ENCODE results near the gene SNTA1.
"Not testable (repeated sequence)": the region's sequence is repeated elsewhere in the genome, so short reads cannot be mapped to it uniquely, and the experiment has no call there.

SNTA1 gene

GRCh38 chr20:33443512-33444239 is at the start of gene SNTA1:
TSS of gene SNTA1 (minus strand) at chr20:33443763. CDS start at chr20:33443620, 143 bp downstream.
- DNase-seq (ENCODE audit: low read depth): no peak

- no peak for DNase-seq (ENCODE audit: low read depth)
Observed at GRCh38 chr20:33490934-33491656, 47.5 kb upstream of the SNTA1 start.

GRCh38 chr20:33490023-33490933 is 46.7 kb upstream of the SNTA1 start, which contains the start of gene CBFA2T2:
TSS of gene CBFA2T2 (plus strand) at chr20:33490096. CDS start at chr20:33490268, 172 bp downstream.
- DNase-seq (ENCODE audit: low read depth): no peak

- DNase-seq (ENCODE audit: low read depth): peak; percentile 63
Observed at GRCh38 chr20:33489495-33490022, 46.0 kb upstream of the SNTA1 start.

GRCh38 chr20:33488661-33489494 is 45.3 kb upstream of the SNTA1 start:
- not testable (repeated sequence) for DNase-seq (ENCODE audit: low read depth)

- DNase-seq (ENCODE audit: low read depth): no peak
Observed at GRCh38 chr20:33488201-33488600, 44.6 kb upstream of the SNTA1 start.

GRCh38 chr20:33483186-33483585 is 39.6 kb upstream of the SNTA1 start:
- DNase-seq (ENCODE audit: low read depth): not testable (repeated sequence)

GRCh38 chr20:33482581-33482980 is 39.0 kb upstream of the SNTA1 start:
- no peak for DNase-seq (ENCODE audit: low read depth)

GRCh38 chr20:33481431-33481941 is 37.9 kb upstream of the SNTA1 start:
- DNase-seq (ENCODE audit: low read depth): no peak

- no peak for DNase-seq (ENCODE audit: low read depth)
Observed at GRCh38 chr20:33480048-33480447, 36.5 kb upstream of the SNTA1 start.

GRCh38 chr20:33477386-33478234 is 34.0 kb upstream of the SNTA1 start:
- DNase-seq (ENCODE audit: low read depth): no peak

- no peak for DNase-seq (ENCODE audit: low read depth)
Observed at GRCh38 chr20:33475381-33476152, 32.0 kb upstream of the SNTA1 start.

GRCh38 chr20:33474963-33475362 is 31.4 kb upstream of the SNTA1 start:
- DNase-seq (ENCODE audit: low read depth): no peak

GRCh38 chr20:33474097-33474873 is 30.7 kb upstream of the SNTA1 start:
- DNase-seq (ENCODE audit: low read depth): no peak

GRCh38 chr20:33472868-33473435 is 29.4 kb upstream of the SNTA1 start:
- no peak for DNase-seq (ENCODE audit: low read depth)

GRCh38 chr20:33470866-33471265 is 27.3 kb upstream of the SNTA1 start:
- no peak for DNase-seq (ENCODE audit: low read depth)

- DNase-seq (ENCODE audit: low read depth): no peak
Observed at GRCh38 chr20:33470457-33470856, 26.9 kb upstream of the SNTA1 start.

GRCh38 chr20:33466303-33466646 is 22.7 kb upstream of the SNTA1 start:
- DNase-seq (ENCODE audit: low read depth): no peak
